CD4-positive, alpha-beta T cell treated with Interleukin-6 at 100 ng/mL for 8 hours (primary cell): ENCODE measurements around the gene LATS2.
"Not testable (repeated sequence)": the region's sequence is repeated elsewhere in the genome, so short reads cannot be mapped to it uniquely, and the experiment has no call there.

ENCODE experiments used
- DNase-seq: peaks from one replicate; pipeline ENCODE4 v3.0.0-alpha.2; 2020; ENCODE audit warnings: mixed read lengths, low spot score

The LATS2 gene

DNA sequence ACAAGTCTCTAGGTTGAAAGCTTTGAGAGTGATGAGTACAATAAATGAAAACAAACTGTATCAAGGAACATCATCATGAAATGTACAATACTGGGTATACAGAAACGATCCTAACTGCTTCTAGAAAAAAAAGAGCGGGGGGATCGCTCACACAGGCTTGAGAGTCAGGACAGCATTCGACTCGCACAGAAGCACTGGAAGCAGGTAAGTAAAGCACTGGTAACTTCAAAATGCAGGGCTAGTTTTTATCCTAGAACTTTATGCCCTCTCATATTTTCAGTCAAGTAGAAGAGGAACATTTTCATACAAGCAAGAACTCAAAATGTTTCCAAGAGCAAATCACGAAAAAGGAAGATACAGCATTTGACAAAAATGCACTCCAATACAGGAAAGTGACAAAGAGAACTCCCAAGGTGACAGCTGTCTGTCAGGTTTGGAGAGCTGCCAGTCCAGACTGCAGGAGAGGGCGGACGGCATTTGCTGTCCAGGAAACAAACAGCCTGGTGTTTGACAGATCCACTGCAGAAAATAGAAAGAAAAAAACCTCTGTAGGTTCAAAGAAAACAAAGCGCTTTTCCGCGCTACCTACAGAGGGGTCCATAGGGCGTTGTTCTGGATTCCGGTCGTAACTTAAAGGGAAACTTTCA lies 100.6 kb downstream of the LATS2 start:
- no peak for DNase-seq

DNA sequence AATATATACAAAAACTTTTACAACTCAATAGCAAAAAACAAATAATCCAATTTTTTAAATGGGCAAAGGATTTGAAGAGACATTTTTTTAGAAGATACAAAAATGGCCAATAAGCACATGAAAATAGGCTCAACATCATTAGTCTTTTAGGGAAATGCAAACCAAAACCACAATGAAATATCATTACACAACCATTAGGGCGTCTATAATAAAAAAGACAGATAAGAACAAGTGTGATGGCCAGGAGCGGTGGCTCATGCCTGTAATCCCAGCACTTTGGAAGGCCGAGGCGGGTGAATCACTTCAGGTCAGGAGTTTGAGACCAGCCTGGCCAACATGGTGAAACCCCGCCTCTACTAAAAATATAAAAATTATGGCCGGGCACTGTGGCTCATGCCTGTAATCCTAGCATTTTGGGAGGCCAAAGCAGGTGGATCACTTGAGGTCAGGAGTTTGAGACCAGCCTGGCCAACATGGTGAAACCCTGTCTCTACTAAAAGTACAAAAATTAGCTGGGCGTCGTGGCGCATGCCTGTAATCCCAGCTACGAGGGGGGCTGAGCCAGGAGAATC lies 104.3 kb downstream of the LATS2 start:
- not testable (repeated sequence) for DNase-seq

DNA sequence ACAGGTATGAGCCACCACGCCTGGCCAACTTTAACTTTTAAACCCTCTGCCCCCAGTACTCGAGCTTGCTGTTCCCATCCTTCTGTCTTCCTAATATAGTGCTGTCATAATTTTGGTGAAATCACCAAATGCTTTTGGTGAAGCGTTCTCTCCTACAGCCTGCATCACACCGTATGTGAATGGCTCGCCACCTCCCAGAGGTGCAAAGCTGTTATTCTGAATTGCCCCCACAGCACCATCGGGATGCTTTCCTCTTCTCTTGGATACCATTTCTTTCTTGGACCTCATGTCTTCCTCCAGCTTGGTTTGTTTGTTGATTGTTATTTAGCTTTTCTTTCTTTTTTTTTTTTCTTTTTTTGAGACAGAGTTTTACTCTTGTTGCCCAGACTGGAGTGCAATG lies 105.9 kb downstream of the LATS2 start:
- no peak for DNase-seq

GRCh38 chr13:20953245-20953931 lies 108.0 kb downstream of the LATS2 start:
- DNase-seq = no peak

DNA sequence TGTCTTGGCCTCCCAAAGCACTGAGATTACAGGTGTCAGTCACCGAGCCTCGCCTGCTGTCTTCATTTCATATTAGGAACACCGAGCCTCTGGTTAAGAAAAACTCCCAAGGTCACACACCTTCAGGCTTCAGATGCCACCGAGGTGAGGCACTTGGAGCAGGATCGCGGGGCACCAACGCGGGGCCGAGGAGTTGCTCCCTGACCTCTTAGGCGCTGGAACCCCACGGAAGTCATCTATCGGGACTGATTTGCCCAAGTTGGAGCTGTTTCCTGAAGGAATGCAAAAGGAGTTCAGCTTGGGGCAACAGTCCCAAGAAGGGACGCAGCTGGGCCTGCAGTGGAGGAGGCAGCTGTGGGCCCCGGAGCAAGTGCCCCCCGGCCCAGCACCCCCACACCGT lies 108.5 kb downstream of the LATS2 start:
- no peak for DNase-seq

GRCh38 chr13:20948001-20948400 lies 113.4 kb downstream of the LATS2 start:
- not testable (repeated sequence) for DNase-seq

DNA sequence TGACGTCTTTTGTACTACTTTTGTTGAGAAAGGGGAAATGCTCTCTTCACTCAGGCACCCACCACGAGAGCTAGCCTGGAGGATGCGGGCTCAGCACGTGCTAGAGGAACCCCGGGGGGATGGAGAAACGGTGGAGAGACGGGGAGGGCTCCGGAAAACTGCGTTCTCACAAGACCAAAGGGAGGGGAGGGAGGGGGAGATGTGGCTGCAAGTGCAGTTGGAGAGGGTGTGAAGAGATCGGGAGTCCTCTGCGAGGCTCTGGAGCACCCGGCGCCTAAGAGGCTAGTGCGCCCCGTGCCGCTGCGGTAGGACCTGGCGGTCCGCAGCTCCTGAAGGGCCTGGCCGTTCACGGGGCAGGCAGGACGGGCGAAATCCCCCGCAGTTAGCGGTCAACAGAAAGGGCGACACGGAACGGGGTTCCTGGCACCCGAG lies 115.4 kb downstream of the LATS2 start:
- DNase-seq = no peak

DNA sequence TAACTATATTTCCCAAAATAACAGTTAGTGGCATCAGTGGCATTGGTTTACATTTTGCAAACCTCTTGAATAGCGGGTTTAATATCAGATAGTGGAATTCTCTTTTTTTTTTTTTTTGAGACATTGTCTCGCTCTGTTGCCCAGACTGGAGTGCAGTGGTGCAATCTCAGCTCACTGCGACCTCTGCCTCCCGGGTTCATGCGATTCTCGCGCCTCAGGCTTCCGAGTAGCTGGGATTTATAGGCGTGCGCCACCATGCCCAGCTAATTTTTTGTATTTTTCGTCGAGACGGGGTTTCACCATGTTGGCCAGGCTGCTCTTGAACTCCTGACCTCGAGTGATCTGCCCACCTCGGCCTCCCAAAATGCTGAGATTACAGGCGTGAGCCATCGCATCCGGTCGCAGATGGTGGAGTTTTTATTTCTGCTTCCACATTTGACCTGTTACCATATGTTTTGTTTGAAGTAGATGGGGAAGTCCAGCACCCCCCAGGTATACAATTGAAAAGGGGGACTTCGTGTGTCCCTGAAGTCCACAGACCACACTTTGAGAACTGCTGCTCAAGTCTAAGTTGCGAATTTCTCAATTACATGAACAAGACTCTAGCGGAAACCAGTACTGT lies 118.3 kb downstream of the LATS2 start:
- DNase-seq = no peak

DNA sequence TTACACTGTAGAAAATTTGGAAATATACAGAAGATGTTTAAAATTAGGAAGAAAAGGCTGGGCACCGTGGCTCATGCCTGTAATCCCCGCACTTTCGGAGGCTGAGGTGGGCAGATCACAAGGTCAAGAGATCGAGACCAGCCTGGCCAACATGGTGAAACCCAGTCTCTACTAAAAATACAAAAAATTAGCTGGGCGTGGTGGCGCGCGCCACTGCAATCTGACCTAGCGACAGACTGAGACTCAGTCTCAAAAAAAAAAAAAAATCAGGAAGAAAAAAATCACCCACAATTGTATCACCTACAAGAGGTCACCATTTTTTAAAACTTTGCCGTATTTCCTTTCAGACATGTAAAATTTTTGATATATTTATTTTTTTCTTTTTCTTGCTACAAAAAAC lies 120.9 kb downstream of the LATS2 start:
- not testable (repeated sequence) for DNase-seq

DNA sequence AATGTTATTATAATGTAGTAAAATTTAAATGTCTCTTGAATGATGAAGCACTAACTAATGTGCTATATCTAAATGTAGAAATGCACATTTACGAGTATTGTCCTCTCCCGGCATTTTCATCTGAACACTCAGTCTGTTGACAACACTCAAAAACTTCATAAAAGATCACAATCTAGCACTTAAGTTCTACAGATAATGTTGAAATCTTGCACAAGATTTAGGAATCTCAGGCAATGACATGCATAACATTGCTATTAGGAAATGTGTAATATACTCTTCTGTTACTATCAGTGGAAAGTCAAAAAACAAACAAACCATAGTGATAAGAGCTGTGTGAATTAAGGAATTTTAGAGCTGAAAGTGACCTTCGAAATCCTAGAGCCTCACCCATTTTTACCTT lies 121.3 kb downstream of the LATS2 start:
- DNase-seq = no peak

DNA sequence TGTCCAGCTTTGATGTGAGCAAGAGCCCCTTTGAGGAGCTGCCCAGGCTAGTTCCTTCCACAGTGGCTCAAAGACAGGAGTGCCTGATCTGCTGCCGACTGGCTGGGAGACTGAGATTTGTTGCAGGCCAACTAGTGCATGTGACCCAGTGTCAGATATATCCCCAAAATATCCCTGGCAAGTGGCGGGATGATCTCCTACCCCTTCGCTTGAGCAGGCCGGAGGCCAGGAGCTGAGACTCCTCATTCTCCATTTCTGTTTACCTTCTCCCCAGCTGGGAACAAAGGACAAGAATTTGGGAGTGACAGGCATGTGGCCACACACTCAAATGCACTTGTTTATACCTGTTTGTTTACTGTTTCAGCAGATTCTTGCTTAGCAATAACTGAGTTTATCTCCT lies 121.7 kb downstream of the LATS2 start:
- no peak for DNase-seq

DNA sequence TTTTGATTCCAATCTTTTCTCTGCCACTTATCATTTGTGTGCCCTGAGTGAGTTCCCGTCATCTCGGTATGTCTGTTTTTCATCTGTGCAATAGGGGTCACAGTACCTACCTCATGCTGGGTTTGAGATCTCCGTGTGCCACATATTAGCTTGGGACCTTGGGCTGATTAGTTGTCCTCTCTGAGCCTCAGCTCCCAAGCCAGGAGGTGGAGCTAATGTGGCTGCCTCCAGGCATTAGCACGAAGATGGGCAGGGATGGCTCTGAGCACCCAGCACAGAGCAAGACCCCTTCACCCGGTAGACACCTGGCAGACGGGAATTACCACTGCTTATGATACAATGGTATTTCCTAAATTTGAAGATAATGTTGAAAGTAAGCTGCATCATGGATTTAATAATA lies 123.1 kb downstream of the LATS2 start:
- DNase-seq = no peak

DNA sequence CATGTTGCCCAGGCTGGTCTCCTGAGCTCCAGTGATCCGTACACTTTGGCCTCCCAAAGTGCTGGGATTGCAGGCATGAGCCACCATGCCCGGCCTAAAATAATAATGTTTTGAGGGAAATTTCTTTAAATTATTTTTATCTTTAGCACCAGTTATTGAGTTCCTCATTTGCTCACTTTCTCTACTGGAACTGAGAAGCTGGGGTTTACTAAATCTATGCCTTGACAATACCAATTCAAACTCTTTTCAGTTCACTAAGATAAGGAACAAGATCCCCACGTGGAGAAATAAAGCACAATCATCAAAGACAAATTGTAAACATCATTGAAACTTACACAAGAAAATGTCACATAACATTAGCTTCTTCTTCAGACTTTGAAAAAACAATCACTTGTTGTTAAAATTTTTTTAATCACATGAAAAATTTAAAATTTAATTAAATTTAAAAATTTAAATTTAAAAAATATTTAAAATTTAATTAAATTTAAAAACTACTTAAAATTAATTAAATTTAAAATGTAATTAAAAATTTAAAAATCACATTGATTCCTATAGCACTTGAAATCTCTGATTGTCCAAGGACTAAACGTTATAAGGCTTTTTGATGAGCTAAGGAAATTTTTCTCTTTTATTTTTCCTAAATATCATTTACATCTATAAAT lies 133.7 kb downstream of the LATS2 start:
- DNase-seq = no peak

GRCh38 chr13:20925395-20925790 lies 136.0 kb downstream of the LATS2 start:
- not testable (repeated sequence) for DNase-seq

- peak; percentile 58 for DNase-seq
Measured at GRCh38 chr13:20924758-20925394, 136.5 kb downstream of the LATS2 start.

GRCh38 chr13:20923272-20923671 lies 138.1 kb downstream of the LATS2 start:
- DNase-seq = no peak
